ENCODE measurements around the gene BASP1.

DNA sequence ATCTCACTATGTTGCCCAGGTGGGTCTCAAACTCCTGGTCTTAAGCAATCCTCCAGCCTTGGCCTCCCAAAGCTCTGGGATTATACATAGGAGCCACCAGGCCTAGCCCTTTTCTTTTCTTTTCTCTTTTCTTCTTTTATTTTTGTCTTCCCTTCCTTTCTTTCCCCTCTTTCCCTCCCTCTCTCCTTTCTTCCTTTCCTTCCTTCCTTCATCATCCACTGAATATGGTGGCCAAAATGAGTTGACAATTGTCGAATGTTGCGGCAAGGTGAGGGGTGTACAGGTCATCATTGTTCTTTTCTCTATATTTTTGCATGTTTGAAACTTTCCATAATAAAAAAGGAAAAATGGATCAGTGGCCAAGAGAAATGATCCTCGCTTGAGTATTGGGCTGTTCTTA is 32.1 kb upstream of the BASP1 start:
- TF ChIP-seq CSDC2 (CRISPR knock-in tag; IDR thresholded peaks at IDR 0.05) (no peak), ARNTL (CRISPR knock-in tag; IDR thresholded peaks at IDR 0.05; ENCODE audit: borderline replicate concordance, low read depth) (no peak), RARB (CRISPR knock-in tag; IDR thresholded peaks at IDR 0.05) (no peak), ZFP3 (CRISPR knock-in tag; IDR thresholded peaks at IDR 0.05) (no peak), ZNF565 (CRISPR knock-in tag; conservative IDR thresholded peaks at IDR 0.05; ENCODE audit: low read depth) (no peak), GLIS3 (CRISPR knock-in tag; IDR thresholded peaks at IDR 0.05) (no peak), ZC3H10 (CRISPR knock-in tag; IDR thresholded peaks at IDR 0.05) (no peak), ZNF8 (CRISPR knock-in tag; IDR thresholded peaks at IDR 0.05) (no peak)
- TF ChIP-seq, protein P1, sequence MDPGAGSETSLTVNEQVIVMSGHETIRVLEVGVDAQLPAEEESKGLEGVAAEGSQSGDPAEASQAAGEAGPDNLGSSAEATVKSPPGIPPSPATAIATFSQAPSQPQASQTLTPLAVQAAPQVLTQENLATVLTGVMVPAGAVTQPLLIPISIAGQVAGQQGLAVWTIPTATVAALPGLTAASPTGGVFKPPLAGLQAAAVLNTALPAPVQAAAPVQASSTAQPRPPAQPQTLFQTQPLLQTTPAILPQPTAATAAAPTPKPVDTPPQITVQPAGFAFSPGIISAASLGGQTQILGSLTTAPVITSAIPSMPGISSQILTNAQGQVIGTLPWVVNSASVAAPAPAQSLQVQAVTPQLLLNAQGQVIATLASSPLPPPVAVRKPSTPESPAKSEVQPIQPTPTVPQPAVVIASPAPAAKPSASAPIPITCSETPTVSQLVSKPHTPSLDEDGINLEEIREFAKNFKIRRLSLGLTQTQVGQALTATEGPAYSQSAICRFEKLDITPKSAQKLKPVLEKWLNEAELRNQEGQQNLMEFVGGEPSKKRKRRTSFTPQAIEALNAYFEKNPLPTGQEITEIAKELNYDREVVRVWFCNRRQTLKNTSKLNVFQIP (CRISPR knock-in tag; IDR thresholded peaks at IDR 0.05; ENCODE audit: borderline replicate concordance, low read depth) = no peak
- TF ChIP-seq, protein P2, sequence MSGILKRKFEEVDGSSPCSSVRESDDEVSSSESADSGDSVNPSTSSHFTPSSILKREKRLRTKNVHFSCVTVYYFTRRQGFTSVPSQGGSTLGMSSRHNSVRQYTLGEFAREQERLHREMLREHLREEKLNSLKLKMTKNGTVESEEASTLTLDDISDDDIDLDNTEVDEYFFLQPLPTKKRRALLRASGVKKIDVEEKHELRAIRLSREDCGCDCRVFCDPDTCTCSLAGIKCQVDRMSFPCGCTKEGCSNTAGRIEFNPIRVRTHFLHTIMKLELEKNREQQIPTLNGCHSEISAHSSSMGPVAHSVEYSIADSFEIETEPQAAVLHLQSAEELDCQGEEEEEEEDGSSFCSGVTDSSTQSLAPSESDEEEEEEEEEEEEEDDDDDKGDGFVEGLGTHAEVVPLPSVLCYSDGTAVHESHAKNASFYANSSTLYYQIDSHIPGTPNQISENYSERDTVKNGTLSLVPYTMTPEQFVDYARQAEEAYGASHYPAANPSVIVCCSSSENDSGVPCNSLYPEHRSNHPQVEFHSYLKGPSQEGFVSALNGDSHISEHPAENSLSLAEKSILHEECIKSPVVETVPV (CRISPR knock-in tag; IDR thresholded peaks at IDR 0.05) = no peak
- TF ChIP-seq, protein P3, sequence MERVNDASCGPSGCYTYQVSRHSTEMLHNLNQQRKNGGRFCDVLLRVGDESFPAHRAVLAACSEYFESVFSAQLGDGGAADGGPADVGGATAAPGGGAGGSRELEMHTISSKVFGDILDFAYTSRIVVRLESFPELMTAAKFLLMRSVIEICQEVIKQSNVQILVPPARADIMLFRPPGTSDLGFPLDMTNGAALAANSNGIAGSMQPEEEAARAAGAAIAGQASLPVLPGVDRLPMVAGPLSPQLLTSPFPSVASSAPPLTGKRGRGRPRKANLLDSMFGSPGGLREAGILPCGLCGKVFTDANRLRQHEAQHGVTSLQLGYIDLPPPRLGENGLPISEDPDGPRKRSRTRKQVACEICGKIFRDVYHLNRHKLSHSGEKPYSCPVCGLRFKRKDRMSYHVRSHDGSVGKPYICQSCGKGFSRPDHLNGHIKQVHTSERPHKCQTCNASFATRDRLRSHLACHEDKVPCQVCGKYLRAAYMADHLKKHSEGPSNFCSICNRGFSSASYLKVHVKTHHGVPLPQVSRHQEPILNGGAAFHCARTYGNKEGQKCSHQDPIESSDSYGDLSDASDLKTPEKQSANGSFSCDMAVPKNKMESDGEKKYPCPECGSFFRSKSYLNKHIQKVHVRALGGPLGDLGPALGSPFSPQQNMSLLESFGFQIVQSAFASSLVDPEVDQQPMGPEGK (CRISPR knock-in tag; IDR thresholded peaks at IDR 0.05; ENCODE audit: borderline replicate concordance) = no peak
